GM10266 (cell line): Measurements from ENCODE around the gene OSMR.

Experiments used
- DNase-seq: peaks from one replicate; pipeline ENCODE4 v3.0.0; 2012; ENCODE audit errors: extremely low spot score
- TF ChIP-seq, protein P1 (sequence below): IDR thresholded peaks from 2 replicates; pipeline ENCODE4 v1.5.1; 2012; ENCODE audit warnings: mild to moderate bottlenecking, low read depth; ENCODE audit not compliant: control insufficient read depth, insufficient read depth; ENCODE audit errors: missing control alignments

OSMR gene

DNA sequence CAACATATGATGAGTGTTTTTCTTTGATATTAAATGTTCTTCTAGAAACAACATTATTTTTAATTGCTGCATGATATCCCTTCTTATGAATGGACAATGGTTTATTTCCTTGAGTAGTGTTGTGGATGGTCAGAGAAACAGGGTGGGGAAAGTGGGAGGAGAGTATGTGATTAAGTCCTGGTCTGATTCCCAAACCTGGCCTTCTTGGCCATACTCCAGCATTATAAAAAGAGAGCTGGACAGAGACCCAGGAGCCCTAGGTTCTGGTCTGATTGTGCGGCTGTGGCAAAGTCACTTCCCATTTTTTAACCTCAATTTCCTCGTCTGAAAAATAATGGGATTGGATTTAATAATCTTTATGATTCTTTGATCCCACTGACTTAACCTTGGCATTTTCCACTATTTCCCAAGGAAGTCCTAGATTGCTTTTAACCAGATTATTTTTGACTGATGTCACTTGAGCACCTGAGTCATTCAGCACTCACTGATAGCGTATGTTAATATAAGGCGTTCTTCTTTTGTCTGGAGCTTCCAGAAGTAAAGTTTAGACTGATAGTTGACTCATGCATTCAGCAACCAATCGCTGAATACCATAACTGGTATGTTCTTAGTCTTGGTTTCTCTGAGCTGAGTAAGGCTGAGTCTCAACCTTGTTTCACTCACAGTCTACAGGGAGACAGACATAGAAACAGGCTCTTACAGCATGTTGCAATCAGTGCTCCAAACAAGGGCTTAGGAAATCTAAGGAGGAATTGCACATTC is 26.2 kb downstream of the OSMR start:
- DNase-seq: no peak
- TF ChIP-seq, protein P1, sequence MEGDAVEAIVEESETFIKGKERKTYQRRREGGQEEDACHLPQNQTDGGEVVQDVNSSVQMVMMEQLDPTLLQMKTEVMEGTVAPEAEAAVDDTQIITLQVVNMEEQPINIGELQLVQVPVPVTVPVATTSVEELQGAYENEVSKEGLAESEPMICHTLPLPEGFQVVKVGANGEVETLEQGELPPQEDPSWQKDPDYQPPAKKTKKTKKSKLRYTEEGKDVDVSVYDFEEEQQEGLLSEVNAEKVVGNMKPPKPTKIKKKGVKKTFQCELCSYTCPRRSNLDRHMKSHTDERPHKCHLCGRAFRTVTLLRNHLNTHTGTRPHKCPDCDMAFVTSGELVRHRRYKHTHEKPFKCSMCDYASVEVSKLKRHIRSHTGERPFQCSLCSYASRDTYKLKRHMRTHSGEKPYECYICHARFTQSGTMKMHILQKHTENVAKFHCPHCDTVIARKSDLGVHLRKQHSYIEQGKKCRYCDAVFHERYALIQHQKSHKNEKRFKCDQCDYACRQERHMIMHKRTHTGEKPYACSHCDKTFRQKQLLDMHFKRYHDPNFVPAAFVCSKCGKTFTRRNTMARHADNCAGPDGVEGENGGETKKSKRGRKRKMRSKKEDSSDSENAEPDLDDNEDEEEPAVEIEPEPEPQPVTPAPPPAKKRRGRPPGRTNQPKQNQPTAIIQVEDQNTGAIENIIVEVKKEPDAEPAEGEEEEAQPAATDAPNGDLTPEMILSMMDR: no peak

DNA sequence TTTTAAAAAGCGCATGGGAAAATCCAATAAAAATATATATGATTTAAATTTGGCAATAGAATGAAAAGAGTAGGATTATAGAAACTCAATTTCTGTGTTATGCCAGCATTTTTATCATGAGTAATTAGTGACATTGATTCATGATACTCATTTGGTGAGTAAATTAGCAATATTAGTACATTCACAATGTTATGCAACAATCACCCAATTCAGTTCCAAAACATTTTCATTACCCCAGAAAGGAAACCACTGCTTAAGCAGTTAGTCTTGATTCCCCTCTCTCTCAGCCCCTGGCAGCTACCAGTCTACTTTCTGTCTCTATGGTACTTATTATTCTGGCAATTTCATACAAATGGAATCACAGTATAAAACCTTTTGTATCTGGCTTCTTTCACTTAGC is 27.0 kb downstream of the OSMR start:
- DNase-seq: no peak
- TF ChIP-seq, protein P1: no peak

DNA sequence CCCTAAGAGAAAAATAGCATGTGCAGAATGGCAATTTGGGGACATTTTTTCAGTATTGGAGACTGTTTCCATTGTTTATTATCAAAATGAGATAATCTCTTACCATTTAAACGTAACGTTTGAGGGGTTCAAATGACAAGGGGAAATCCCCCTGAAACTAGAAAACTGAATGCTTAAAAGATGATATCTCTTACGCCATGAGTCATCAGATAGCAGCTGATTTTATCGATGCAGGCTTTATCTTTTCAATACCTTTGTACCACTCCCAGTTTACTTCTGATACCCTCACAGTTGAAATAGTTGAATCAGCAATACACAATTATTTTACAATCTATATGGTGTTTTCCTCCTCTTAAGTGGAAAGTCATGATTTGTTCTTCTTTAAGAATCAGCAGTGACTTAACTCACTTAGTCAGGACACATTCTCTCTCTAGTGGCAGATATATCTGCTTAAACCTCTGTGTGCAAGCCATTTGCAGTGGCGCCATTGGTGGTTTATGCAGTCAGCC is 29.2 kb downstream of the OSMR start:
- DNase-seq: no peak
- TF ChIP-seq, protein P1: no peak

DNA sequence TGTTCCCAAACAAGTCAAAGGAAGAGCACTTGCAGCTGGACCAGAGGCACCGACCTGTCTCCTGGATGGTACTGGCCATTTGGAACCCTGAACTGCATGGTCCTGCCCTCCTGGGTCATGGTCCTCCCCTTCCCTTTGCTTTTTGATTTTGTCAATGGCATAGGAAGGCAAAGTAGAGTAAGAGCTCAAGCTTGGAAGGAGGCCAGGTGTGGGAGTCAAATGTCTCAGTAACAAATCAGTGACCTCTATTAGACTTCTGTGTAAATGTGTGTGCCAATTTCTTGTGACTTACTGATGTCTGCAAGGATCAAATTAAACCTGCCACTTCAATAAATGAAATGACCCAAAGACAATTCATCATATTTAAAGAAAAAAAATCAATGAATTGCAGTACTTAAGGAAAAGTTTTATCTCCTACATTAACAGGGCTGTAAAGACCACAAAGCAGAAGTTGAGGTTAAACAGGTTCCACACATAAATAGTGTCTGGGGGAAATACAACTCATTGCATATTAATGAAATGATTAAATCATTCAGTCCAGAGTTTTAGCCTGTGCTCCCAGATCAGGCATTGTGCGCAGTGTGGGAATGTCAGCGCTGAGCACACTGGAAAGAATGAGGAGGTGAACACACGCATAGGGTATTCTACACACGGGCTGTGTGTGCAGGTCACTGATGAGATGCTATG is 32.7 kb downstream of the OSMR start:
- DNase-seq: no peak
- TF ChIP-seq, protein P1: no peak

DNA sequence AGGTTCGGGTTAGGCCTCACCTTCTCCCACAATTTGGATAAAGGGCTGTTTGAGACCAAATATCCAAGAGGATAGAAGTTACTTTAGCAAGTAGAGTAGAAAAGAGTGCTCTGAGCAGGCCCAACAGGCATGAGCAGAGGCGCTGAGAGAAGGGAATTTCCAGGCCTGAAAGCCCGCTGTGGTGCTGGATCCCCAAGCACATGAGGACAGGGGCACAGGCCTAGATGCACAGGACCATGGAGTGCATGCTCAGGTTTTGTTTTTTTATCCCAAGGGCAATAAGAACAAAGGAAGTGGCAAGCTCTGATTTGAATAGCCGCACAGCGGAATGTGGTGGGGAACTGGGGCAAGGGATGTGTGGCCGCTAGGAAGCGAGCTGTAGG is 33.3 kb downstream of the OSMR start:
- no peak for DNase-seq
- TF ChIP-seq, protein P1: no peak

DNA sequence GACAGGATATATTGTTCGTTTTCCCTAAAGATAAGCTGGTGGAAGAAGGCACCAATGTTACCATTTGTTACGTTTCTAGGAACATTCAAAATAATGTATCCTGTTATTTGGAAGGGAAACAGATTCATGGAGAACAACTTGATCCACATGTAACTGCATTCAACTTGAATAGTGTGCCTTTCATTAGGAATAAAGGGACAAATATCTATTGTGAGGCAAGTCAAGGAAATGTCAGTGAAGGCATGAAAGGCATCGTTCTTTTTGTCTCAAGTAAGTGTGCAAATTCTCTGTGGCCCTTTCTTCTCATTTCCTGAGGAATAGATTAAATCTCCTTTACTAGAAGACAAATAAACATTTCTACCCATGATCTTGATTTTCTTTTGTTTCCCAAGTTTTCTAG is 38.0 kb downstream of the OSMR start:
- no peak for DNase-seq
- TF ChIP-seq, protein P1: no peak

DNA sequence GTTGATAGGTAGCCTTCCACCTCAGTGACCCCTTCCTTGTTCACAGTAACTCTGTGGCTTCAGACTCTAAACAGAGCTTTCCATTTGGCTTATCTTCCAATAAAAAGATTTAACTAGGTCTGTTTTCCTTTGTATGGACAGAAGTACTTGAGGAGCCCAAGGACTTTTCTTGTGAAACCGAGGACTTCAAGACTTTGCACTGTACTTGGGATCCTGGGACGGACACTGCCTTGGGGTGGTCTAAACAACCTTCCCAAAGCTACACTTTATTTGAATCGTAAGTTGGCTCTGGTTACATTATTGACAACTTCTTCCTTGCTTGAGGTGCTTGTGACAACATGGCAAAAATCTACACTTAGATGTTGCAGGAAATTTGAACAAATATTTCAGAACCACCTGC is 39.4 kb downstream of the OSMR start:
- TF ChIP-seq, protein P1: no peak
- no peak for DNase-seq
